HG02981 (cell line): ENCODE data around the gene MIEF1.
A peak's percentile ranks its signal among the peaks of the same experiment; 100 is the strongest.
"Not testable (repeated sequence)": the region's sequence is repeated elsewhere in the genome, so short reads cannot be mapped to it uniquely, and the experiment has no call there.

Experiments used
- ATAC-seq: cut with Tn5 transposase; IDR thresholded peaks from one replicate; pipeline ENCODE4 v1.9.1; 2021; ENCODE audit warnings: mild to moderate bottlenecking, moderate library complexity; ENCODE audit not compliant: unreplicated experiment

Gene MIEF1

GRCh38 chr22:39512026-39512425 is 9.9 kb downstream of the MIEF1 start:
- no peak for ATAC-seq

GRCh38 chr22:39513791-39514190 is 11.7 kb downstream of the MIEF1 start:
- no peak for ATAC-seq

- no peak for ATAC-seq
Measured at GRCh38 chr22:39514373-39514973, 12.4 kb downstream of the MIEF1 start.

GRCh38 chr22:39515266-39516050 is 13.4 kb downstream of the MIEF1 start:
- ATAC-seq: no peak

- ATAC-seq: no peak
Measured at GRCh38 chr22:39517470-39517869, 15.4 kb downstream of the MIEF1 start.

GRCh38 chr22:39518144-39518786 is 16.2 kb downstream of the MIEF1 start:
- ATAC-seq: no peak

GRCh38 chr22:39518996-39519680 is 17.0 kb downstream of the MIEF1 start:
- ATAC-seq: no peak

GRCh38 chr22:39519681-39520225 is 17.7 kb downstream of the MIEF1 start:
- ATAC-seq: peak; percentile 78

GRCh38 chr22:39520226-39521105 is 18.4 kb downstream of the MIEF1 start, which contains the start of gene ATF4:
TSS of gene ATF4 (plus strand) at chr22:39520562. CDS start at chr22:39521446, 884 bp downstream.
- ATAC-seq: peak; percentile 35

GRCh38 chr22:39521106-39521885 is 19.2 kb downstream of the MIEF1 start:
- not testable (repeated sequence) for ATAC-seq

GRCh38 chr22:39522091-39522490 is 20.0 kb downstream of the MIEF1 start:
- ATAC-seq: not testable (repeated sequence)

- no peak for ATAC-seq
Measured at GRCh38 chr22:39522567-39523300, 20.6 kb downstream of the MIEF1 start.

- ATAC-seq: no peak
Measured at GRCh38 chr22:39524089-39524752, 22.1 kb downstream of the MIEF1 start.

- no peak for ATAC-seq
Measured at GRCh38 chr22:39524753-39525657, 22.9 kb downstream of the MIEF1 start.

- no peak for ATAC-seq
Measured at GRCh38 chr22:39525658-39525975, 23.5 kb downstream of the MIEF1 start.

- ATAC-seq: no peak
Measured at GRCh38 chr22:39526736-39527171, 24.7 kb downstream of the MIEF1 start.

GRCh38 chr22:39527481-39527961 is 25.4 kb downstream of the MIEF1 start:
- no peak for ATAC-seq
